Stimulated activated CD8-positive, alpha-beta memory T cell treated with anti-CD3 and anti-CD28 coated beads, Interleukin-4, amount 100 ng/mL, for 1 hour (primary cell): Measurements from ENCODE around the gene ZNF747.
"Not testable (repeated sequence)": the region's sequence is repeated elsewhere in the genome, so short reads cannot be mapped to it uniquely, and the experiment has no call there.

Experiments used
- DNase-seq, 2 donors: peaks; one replicate each; pipeline ENCODE4 v3.0.0-alpha.2; 2020; ENCODE audit warnings: low read depth in 2 of 2, low spot score in 1 of 2

Gene ZNF747

GRCh38 chr16:30535106-30535776 is 583 bp upstream of the ZNF747 start:
- DNase-seq: no peak

- no peak for DNase-seq
Observed at GRCh38 chr16:30533748-30534367, 800 bp downstream of the ZNF747 start.

DNA sequence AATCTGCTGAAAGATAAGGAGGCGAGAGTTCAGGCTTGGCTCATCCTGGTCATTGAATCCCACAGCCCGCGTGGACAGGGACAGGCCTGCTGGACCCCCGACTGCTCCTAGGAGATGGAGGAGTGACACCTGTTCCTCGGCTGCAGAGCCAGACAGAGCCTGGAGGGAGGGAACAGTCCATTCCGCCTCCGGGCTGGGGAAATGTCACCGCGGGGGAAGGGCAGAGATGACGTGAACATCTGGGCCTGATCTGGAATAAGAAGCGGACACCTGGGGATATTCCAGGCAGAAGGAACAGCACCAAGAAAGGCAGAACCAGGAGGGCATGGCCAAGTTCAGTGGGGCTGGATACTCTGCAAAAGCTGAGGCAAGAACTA is 1.5 kb downstream of the ZNF747 start:
- DNase-seq: no peak

DNA sequence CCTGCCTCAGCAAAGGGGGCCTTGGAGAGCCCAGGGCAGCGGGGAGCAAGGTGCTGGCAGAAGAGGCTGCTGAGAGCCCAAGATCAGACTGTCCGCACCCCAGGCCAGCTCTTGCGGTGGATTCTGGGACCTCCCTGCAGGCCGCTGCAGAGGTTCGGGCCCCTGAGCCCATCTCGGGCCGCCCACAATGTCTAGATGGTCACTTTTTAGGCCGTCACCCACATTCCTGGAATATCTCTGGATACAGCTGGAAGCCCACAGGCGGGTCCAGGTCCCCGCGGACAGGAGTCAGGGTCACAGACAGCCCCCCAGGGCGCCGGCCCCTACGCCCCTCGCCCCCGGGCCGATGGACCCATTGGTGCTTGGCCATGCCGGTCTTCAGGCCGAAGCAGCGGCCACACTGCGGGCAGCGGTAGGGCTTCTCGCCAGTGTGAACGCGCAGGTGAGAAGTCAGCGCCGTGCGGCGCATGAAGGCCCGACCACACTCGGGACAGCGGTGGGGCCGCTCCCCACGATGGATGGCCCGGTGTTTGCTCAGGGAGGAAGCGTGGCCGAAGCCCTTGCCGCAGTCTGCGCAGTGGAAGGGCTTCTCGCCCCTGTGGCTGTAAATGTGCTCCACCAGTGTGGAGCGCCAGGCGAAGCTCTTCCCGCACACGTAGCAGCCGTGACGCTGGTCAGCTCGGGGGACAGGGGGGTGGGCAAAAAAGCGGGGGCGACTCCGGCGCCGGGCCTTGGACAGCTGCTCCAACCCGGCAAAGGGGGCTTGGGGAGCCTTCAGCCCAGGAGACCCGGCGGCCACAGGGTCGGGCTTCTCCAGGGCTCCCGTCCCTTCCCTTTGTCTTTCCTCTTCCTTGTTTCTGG is 2.1 kb downstream of the ZNF747 start:
- DNase-seq: no peak

- no peak for DNase-seq
Observed at GRCh38 chr16:30530163-30531037, 4.3 kb downstream of the ZNF747 start.

DNA sequence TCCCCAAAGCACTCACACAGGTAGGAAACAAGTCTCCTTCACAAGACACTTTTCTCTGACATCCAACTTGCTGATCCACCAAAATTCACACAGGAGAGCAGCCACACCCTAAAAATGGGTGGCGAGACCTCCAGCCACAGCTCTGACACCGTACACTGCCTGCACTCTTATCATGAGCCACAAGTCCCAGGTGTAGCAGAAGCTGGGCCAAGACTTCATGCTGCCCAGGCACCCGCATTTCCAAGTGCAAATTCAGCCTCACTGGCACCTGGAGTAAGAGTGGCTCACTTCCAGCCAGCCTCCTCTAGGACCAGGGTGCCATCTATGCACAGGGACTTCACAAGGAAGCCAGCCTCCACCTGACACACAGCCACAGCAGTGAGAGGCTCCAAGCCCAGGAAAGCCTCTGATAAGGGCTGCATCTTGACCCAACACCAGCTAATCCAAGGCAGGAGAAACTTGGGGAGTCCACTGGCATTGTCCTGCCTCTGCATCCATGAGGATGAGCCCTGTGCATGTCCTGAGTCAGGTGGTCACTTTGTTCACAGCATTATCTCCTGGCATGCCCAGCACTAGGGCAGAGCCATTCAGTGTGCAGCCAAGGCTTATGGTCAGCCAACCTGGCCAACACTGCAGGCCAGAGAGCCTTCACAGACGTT is 5.7 kb downstream of the ZNF747 start:
- DNase-seq: no peak

DNA sequence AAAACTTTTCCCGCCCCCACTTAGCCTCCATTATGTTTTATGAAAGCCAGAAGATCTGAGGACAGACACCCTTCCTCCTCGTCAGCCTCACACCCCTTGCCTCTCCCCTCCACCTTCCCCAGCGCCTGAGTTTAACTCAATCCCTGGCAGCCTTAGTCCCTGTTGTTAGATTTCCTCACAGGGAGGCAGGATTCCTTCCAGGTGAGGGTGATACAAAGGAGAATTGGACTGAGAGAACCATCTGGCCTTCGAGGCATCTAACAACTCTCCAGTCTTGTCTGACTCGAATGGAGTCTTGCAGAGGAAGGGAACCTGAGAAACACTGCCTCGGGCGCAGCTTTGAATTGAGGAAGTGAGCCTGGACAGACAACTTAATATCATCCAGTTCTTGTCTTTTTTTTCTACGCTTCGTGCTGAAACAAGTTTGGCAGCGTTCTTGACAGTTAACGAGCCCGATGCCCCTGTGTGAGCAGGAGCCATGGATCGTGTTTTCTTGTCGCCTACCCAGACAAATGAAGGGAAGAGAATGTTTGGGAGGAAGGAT is 7.0 kb downstream of the ZNF747 start:
- DNase-seq: no peak

- peak; percentile 60 to 79 for DNase-seq
Observed at GRCh38 chr16:30526823-30527634, 7.6 kb downstream of the ZNF747 start.

DNA sequence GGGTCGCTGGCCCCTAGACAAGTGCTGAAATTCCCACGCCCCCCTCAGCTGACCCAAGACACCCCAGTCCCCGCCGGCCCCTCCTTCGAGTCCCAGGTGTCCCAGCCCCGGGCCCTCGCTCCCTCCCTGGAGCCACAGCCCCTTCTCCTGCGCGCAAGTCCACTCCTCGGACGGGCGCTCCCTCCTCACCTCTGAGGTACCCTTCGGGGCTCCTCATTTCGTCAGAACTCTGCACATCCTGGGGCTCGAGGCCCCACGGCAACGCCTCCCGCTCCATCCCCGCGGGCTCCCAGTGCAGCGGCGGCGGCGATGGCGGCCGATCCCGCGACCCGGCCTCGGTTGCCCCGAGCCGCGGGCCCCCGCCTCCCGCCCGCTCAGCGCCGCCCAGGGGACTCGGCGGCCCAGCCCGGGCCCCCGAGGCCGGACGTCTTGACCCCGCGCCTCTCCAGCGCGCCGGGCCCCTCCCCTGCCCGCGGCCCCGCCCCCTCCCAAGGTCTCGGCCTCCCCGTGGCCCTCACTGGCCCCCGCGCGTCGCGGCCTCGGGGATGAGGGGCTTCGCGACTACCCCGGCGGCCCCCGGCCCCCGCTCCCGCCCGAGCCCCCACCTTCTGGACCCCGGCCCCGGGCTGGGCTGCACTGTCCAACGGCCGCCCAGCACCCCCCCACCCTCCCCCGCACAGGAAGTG is 8.4 kb downstream of the ZNF747 start, which contains the start of gene ZNF768:
TSS of gene ZNF768 (minus strand) at position 430 of the 686 bp plus-strand sequence. CDS start at position 277, 153 bp downstream.
- DNase-seq: no peak

- DNase-seq: no peak
Observed at GRCh38 chr16:30525844-30526136, 8.9 kb downstream of the ZNF747 start.

GRCh38 chr16:30524575-30525568 is 9.8 kb downstream of the ZNF747 start:
- no peak for DNase-seq

GRCh38 chr16:30523768-30524574 is 10.7 kb downstream of the ZNF747 start:
- DNase-seq: no peak

DNA sequence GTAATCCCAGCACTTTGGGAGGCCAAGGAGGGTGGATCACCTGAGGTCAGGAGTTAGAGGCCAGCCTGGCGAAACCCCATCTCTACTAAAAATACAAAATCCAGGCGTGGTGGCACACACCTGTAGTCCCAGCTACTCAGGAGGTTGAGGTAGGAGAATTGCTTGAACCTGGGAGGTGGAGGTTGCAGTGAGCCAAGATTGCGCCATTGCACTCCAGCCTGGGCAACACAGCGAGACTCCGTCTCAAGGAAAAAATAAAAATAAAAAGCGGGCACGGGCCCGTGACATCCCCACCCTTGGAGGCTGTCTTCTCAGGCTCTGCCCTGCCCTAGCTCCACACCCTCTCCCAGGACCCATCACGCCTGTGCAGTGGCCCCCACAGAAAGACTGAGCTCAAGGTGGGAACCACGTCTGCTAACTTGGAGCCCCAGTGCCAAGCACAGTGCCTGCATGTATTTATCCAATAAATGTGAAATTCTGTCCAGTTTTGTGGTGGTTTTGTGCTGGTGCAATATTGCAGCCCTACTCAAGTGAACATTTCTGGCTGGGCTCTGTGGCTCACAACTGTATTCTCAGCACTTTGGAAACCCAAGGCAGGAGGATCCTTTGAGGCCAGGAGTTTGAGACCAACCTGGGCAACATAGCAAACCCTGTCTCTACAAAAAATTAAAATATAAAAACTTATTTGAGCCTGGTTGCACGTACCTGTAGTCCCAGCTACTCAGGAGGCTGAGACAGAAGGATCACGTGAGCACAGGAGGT is 11.8 kb downstream of the ZNF747 start:
- DNase-seq: not testable (repeated sequence)

GRCh38 chr16:30521873-30522641 is 12.6 kb downstream of the ZNF747 start:
- no peak for DNase-seq

- no peak for DNase-seq
Observed at GRCh38 chr16:30521476-30521872, 13.2 kb downstream of the ZNF747 start.
